AG20443 (cell line): Measurements from ENCODE around the gene ZNF3.

ENCODE experiments used
- DNase-seq: peaks from one replicate; pipeline ENCODE4 v3.0.0; 2012; ENCODE audit warnings: low spot score, mixed read lengths

The ZNF3 gene

DNA sequence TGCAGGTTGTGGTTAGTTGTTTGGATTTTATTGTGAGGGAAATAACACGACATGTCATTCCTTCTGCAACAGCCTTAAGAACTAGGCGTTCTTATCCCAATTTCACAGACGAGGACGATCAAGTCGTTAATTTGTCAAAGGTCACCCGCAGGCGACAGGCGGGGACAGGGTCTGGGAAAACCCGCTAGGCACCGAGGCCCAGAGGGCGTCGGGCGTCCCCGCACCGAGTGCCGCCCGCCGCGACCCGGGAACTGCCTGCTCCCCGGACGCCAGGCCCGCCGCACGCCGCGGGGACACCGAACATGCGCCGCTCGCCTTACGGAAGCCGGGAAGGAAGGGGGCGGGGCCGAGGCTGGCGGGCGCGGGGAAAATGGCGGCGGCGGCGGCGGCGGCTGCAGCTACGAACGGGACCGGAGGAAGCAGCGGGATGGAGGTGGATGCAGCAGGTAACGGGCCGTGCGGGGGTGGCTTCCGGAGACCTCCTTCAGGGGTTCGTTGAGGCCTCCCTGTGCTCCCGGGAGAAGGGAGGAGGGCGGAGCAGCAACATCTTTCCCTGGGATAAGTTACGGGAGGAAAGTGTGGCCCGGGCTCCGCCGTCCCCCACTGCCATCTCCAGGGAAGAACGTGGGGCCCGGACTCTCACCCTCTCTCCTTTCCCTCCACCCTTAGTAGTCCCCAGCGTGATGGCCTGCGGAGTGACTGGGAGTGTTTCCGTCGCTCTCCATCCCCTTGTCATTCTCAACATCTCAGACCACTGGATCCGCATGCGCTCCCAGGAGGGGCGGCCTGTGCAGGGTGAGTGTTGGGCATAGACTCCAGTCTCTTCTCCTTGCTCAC, 7.3 kb upstream of the ZNF3 start, which contains the start of gene COPS6:
COPS6 (plus strand) TSS at position 349 of the 837 bp plus-strand sequence; CDS start at position 371, 22 bp downstream.
- DNase-seq: peak; percentile 87

DNA sequence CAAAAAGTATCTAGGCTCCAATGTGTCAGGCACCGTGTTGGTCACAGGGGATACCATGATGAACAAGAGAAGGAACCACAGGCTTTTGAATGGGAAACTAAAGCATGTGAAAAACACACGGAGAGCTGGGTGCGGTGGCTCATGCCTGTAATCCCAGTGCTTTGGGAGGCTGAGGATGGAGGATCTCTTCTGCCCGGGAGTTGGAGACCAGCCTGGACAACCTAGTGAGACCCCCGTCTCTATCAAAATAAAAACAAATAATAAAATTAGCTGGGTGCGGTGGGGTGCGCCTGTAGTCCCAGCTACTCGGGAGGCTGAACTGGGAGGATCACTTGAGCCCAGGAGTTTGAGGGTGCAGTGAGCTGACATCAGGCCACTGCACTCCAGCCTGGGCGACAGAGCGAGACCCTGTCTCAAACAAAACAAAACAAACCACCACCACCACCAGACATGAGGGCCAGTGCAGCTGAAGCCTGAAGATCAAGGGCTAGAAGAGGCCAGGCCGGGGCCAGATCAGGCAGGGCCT, 6.6 kb upstream of the ZNF3 start:
- DNase-seq: no peak

DNA sequence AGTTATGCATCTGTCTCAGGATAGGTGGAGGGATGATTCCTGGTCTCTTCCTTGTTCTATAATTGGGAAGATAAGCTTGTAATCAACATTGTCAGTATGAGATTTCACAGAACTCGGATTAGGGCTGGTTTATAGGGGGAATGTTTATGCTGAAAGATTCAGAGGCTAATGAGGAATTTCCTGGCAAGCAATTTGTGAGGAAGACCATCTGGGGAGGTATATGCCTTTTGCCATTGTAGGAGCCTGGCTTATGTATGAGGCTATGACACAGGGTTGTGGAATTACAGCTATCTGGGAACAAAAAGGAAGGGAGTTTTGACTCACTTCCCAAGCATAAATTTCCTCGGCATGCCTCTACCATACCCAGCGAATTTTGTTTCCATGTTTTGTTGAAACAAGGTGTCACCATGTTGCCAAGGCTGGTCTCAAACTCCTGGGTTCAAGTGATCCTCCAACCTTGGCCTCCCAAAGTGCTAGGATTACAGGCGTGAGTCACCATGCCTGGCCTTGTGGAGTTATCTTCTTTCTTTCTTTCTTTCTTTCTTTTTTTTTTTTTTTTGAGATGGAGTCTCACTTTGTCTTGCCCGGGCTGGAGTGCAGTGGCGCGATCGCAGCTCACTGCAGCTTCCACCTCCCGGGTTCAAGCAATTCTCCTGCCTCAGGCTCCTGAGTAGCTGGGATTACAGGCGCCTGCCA, 5.7 kb upstream of the ZNF3 start:
- DNase-seq: peak; percentile 74

DNA sequence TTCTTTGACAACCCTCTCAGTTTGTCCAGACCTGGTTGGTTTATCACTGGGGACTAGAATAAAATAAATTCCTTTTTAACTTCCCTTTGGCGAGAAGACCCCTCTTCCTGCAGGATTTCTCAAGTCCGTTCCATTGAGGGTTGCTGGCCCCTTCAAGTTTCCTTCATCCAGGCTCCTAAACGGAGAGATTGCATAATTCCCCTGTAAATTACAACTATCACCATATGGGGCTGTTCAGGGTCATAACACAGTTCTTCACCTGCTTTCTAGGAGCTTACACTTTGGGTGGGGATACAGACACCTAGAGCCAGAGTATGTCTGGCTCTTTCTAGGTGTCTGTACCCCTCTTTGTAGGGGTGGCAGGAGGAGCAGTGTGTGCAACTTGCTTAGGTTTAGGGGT, 4.0 kb upstream of the ZNF3 start:
- DNase-seq: no peak

DNA sequence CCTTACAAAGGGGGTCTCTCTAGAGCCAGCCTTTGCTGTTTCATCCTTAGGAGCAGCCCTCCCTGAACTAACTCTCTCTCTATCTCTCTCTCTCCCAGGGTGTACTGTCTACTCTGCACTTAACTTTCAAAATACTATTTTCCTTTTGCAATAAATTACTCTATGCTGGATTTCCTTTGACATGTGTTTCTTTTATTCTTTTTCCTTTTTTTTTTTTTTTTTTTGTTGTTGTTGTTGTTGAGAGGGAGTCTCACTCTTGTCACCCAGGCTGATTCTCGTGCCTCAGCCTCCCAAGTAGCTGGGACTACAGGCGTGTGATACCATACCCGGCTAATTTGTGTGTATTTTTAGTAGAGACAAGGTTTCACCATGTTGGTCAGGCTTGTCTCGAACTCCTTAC, 1.5 kb upstream of the ZNF3 start:
- no peak for DNase-seq

DNA sequence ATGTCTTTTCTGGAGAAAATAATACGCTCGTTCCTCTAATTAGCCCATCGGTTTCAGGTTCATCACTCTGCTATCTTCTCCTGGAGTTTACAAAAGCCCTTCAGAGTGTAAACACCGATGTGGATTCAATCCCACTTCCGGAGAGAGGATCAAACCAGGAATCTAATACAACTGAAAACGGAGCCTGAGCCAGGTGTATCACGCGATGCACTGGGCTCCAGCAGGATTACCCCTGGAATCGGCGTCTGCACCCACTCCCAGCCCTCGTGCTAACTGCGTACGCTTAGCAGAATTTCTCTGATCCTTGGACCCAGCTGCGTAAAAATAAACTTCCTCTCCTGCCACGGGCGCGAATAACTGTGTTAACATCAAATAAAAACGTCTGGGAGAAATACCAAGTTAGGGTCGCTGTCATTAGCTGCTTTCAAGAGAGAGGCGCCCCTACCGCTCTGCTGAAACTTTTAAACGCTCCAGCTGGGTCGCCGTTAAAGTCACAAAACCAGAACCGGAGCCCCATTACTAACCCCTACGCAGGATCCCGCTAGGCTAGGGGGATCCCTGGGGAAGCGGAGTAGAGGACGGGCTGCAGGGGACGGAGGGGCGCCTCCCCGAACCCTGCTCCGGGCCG, 502 bp downstream of the ZNF3 start:
- DNase-seq: peak; percentile 18

DNA sequence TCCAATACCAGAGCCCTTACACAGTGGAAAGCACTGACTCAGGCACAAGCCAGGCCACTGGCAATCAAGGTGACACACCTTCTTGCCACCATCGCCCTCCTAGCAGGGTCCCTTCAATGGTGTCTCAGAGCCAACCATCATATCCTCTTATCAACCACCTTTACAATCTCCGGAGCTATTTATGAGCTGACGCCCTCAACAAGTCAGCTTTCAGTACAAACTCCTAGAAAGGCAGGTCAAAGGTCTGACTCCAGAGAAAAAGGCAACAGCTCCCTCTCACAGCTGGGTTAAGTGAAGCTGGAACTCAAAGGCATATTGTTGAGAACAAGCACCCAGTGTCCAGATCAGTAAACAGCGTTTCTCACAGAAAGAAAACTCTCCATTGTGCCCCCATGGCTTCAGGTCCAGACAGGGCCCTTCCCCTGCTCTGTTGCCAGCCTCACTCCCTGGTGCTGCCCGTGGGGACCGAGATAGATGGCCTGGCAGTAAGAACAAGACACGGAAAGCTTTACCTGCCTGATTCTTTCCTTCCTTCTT, 2.4 kb downstream of the ZNF3 start:
- DNase-seq: no peak

DNA sequence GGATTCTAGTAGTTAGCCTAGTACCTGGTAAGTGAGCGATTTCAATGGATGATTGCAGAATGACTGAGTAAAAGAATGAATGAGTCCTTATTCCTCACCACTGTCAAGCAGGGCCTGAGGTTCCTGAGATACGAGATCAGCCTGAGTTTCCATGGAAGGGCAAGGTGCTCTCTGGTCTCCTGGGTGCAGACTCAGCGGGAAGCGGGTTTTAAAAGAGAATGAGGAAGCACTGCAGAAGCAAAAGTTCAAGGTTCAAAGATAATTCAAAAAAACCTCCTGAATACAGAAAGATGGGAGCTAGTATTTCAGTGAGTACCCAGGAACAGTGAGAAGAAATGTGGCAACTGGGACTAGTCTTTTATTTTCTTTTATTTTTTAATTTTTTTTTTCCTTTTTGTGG, 4.3 kb downstream of the ZNF3 start:
- no peak for DNase-seq

DNA sequence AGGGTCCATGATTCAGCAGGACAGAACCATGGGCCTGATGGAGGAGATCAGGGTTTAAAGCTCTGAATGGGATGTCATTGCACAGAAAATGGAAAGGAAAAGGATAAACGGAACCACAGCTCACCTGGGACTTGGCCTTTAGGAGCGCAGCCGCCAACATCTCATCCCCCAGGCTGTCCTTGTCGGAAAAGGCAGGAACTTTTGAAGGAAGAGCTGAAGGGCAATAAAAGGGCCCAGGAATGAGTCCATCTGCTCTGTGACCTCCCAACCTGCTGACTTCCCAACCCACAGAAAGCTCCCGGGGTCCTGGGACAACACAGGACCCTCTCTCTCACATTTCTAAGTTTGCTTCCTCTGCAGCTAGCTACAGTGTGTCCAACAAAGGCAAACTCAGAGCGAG, 6.1 kb downstream of the ZNF3 start:
- DNase-seq: no peak

DNA sequence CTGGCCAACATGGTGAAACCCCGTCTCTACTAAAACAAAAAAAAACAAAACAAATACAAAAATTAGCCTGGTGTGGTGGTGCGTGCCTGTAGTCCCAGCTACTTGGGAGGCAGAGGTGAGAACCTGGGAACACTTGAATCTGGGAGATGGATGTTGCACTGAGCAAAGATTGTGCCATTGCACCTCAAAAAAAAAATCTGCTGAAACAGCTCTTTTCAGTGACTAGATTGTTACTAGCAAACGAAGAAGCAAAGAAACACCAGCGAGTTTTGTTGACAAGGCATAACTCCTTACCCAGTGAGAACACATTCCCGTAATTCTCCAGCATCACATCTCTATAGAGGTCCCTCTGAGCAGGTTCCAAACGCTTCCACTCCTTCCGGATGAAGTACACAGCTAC, 6.7 kb downstream of the ZNF3 start:
- DNase-seq: no peak

DNA sequence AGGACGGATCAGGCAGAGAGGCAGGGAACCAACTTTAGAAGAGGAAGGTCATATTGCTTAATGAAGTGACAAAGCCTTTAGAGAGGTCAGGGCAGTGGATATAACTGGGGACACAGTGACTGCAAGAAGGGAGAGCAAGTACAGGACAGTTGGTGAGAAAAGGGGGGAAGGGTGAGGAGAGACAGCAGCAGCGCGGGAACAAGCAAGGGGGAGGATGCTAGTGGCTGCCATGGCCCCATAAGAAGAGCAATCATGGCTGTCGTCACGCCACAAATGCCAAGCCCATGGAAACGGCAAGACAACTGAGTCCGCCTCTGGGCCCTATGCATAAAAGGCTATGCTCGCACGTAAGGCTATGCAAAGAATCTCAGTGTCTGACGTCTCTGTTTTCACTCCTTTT, 9.1 kb downstream of the ZNF3 start:
- DNase-seq: no peak

DNA sequence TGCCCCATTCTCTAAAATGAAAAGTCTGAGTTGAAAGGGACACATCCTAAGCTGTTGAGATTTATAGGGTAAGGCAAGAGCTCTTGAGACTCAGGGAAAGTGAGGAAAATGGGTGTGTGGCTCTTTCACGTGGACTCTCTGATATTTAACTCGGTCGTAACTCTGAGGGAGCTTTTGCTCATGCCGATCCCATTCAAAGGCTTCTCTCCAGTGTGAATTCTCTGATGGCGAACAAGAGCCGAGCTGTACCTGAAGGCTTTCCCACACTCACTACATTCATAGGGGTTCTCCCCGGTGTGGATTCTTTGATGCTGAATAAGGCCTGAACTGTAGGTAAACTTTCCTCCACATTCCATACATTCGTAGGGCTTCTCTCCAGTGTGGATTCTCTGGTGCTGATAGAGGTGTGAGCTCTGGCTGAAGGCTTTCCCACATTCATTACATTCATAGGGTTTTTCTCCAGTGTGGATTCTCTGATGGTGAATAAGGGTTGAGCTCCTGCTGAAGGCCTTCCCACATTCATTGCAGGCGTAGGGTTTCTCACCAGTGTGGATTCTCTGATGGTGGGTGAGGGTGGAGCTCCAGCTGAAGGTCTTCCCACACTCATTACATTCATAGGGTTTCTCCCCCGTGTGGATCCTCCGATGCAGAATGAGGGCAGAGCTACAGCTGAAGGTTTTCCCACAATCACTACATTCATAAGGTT, 10.4 kb downstream of the ZNF3 start:
- no peak for DNase-seq

DNA sequence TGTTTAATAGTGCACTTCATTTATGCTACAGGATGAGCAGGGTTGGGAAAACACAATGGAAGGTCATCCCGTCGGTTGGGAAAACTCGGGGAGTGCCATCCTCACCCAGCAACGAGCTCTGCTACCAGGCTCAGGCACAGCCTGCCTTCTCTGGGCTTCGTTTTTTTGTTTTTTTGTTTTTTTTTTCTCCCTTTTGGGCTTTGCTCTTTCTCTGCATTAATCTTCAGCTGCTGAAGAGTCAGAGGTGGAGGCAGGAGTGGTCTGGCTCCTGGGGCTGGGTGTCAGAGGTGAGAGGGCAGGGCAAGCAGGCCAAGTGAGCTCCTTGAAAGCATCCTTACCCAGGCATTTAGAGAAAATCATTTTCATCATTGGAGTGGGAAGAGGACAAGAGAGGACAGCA, 11.5 kb downstream of the ZNF3 start:
- DNase-seq: no peak

DNA sequence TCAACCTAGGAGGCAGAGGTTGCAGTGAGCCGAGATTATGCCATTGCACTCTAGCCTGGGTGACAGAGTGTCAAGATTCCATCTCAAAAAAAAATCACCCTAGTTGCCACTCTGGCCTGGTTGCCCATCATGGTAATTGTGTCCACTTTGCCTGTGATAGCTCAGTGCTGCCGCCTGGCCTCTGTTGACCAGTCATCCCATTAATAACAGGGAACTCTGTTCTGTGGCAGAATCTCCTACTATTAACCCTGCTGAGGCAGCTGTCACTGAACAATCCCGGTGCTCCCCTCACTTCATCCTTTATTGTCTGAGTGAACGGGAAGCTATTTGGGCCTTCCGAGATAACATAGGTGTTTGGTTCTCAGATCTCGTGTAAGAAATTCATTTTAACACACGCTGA, 14.6 kb downstream of the ZNF3 start:
- no peak for DNase-seq

DNA sequence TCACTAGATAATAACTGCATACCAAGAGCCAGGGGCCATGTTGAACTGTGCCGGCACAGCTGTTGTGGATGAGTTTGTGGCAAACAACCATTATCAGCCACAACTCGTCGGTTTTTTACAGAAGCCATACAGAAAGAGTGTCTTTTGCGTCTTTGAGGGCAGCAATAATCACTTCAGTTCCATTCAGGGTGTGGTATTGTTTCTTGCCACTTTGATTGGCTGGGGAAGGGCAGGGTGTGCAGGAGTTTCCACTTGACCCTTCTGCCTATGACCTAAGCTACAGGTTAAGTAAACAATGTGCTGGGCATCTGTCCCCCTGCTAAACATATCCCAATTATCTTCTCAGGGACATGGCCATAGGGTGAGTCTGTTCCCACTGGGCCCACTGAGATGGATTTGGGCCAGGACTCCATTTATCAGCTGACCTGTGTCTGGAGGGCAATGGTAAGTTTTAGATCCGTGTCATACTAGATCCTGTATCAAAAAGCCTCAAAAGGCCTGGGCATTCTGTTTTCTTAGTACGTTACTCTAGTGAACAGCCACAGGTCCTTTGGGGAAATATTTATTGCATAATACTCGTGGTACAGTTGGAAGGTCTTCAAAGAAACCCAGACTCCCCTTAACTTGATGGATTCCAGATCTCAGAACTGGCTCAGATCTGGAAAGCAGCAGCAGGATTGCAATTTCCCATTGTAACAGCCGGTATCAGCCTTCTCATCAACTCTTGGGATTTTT, 15.9 kb downstream of the ZNF3 start:
- peak; percentile 55 for DNase-seq

DNA sequence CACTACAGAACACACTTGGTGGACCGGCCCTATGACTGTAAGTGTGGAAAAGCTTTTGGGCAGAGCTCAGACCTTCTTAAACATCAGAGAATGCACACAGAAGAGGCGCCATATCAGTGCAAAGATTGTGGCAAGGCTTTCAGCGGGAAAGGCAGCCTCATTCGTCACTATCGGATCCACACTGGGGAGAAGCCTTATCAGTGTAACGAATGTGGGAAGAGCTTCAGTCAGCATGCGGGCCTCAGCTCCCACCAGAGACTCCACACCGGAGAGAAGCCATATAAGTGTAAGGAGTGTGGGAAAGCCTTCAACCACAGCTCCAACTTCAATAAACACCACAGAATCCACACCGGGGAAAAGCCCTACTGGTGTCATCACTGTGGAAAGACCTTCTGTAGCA, 17.4 kb downstream of the ZNF3 start:
- DNase-seq: no peak

DNA sequence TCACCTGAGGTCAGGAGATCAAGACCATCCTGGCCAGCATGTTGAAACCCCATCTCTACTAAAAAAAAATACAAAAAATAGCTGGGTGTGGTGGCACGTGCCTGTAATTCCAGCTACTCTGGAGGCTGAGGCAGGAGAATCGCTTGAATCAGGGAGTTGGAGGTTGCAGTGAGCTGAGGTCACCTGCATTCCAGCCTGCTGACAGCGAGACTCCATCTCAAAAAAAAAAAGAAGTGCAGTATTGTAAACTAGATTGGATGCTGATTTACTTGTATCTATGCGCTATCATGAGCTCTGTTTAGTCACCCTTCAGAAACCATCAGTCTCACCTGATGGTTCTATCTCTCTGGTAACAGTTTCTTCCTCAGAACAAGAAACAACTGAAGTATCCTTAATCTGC, 18.1 kb downstream of the ZNF3 start:
- DNase-seq: no peak

DNA sequence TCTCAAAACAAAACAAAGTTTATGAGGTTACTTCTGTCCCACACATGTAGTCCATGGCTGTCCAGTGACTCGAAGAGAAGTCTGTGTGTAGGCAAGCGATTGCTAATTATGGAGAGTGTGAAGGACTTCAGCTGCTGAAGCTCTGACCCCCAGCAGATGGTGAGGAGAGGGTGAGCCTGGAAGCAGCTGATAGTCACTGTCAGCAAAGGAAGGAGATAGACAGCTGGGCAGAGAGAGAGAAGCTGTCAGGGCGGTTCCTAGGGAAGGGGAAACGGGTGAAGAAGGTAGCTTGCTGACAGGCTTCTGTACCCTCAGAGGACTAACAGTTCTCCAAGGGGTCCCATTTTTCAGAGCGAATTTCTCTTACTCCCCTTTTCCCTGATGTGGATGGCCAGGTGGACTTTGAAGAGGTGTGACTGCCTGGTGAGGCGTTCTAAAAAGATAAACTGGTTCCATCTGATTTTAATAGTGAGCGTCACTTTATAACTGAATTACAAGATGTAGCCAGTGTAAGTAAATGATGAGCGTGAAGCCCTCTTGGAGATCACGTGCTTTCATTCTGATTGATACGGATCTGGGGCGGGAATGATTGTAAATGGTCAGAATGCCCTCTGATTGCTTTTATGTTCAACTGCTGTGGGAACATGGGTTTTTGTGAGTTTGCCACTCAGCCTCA, 19.9 kb downstream of the ZNF3 start:
- no peak for DNase-seq

DNA sequence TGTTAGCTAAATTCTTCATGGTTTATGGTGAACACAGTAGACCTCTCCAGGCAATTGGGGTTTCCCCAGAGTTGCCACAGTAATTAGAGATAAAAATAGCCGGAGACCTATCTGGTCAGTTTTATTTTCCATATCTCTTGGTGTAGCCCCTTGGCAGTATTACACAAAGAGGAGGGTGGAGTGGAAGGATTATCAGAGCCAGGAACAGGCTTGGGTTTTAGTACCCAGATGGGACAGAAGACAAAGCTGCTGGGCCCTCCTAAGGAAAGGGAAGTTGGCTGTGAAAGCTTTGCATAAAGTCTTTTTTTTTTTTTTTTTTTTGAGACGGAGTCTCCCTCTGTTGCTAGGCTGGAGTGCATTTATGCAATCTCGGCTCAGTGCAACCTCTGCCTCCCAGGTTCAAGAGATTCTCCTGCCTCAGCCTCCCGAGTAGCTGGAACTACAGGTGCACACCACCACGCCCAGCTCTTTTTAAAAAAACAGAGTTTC, 22.2 kb downstream of the ZNF3 start:
- no peak for DNase-seq

DNA sequence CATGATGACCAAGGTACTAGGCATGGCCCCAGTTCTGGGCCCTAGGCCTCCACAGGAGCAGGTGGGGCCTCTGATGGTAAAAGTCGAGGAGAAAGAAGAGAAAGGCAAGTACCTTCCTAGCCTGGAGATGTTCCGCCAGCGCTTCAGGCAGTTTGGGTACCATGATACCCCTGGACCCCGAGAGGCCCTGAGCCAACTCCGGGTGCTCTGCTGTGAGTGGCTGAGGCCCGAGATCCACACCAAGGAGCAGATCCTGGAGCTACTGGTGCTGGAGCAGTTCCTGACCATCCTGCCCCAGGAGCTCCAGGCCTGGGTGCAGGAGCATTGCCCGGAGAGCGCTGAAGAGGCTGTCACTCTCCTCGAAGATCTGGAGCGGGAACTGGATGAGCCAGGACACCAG, 24.5 kb downstream of the ZNF3 start:
- no peak for DNase-seq
